ENCODE results near the gene IRF2BPL.

- TF ChIP-seq POLR2AphosphoS5 (IDR thresholded peaks at IDR 0.05; ENCODE audit: low read depth) (no peak), CTCF (IDR thresholded peaks at IDR 0.05; ENCODE audit: insufficient read depth, low read length) (no peak), SPI1 (IDR thresholded peaks at IDR 0.05; ENCODE audit: borderline replicate concordance, low read depth) (no peak)
Measured at GRCh38 chr14:77041881-77042545, 13.5 kb upstream of the IRF2BPL start.

All from HL-60 (cell line).